Stimulated activated CD8-positive, alpha-beta memory T cell treated with anti-CD3 and anti-CD28 coated beads, Interleukin-12 subunit alpha, Interleukin-12 subunit beta, amount 100 ng/mL, for 24 hours (primary cell): ENCODE measurements around the gene MACROD2.

ENCODE experiments used
- DNase-seq: peaks from one replicate; pipeline ENCODE4 v3.0.0-alpha.2; 2020; ENCODE audit errors: extremely low read depth

The MACROD2 gene

DNA sequence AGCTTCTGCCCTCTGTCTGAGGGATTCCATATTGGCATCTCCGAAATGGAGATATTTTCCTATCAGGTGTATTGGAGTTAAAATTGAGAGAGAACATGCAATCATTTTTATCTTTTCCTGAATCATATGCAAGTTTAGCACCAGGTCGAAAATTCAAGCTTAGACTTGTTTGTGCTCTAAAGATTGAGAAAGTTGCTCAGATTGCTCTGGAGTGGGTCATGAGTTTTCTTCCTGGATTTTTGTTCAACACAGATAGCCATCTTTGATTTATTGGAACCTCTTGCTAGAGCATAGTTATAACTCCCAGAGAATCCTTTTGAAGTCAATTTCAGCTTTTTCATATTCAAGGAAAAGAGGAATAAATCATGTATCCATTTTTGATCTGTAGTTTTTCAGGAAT is 715.6 kb downstream of the MACROD2 start:
- DNase-seq: no peak

DNA sequence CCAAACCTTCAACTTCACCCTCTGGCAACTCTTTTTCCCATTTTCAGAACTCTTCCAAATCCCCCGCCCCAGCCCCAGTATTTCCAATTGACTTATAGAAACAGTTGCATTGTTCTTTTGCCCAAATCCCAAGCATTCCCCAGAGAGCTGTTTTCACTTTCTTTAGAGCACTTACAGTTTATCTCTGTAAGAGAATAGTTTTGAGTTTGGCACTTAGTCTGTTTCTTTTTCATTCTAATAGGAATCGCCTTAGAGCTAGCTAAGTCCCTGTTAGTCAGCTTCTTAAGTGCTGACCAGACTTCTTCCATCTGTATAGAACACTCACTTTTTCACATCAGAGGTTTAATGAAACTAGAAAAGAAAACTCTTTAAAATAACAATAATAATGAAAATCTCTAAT is 716.3 kb downstream of the MACROD2 start:
- DNase-seq: no peak

DNA sequence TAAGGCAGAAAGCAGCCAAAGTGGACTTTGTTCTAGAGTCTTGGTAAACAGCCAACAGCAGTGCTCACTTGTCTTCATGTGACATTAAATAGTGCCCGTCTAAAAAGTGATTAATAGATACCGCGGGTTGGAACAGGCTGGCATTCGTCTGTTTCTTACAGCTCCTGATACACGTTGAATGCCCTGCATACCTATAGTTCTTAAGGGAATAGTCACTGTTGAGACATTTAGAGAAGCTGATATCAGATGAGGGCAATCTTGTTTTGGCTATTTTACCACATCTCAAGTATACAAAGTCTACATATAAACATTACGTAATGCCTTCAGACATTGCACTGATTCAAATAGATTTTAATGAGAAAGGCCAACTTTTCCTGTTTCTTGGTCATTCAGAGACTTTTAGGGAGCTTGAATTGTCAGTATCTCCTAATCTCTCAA is 717.0 kb downstream of the MACROD2 start:
- no peak for DNase-seq

DNA sequence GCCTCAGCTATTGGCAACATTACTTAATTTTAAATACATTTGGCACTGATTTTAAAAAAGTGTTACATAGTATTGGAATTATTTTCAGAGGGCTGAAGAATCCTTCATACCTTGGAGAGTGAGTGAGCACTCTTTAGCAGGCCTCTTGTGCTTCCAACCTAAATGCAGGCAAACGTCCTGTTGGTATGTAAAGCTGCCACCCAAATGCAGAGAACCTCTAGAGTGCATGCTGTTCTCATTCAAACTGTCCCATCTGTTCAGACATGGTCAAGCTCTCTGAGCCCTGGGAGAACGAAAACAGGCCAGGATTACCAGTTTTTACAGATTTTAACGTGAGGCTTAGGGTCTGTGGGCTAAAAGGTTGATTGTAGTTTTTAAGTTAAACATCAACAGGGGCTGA is 720.1 kb downstream of the MACROD2 start:
- no peak for DNase-seq

DNA sequence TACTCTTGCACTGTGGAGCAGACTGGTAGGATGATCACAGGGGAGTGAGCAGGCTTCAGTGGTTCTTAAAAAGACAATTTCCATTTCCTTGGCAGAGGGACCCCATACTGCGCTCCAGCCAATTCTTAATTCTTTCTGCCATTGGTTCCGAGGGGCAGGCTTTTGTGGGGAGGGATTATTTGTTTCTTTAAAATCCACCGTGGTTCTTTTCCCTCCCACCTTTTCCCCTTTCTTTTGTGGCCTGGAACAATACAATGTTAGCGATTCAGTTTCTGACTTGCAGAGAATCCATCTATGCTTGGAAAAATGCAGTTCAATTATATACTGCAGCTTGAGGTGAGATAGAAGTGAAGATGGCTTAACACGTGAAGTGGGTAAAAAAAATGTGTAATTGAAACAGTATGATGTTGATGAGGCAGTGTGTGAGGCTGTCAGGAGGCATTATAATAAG is 721.1 kb downstream of the MACROD2 start:
- DNase-seq: no peak

DNA sequence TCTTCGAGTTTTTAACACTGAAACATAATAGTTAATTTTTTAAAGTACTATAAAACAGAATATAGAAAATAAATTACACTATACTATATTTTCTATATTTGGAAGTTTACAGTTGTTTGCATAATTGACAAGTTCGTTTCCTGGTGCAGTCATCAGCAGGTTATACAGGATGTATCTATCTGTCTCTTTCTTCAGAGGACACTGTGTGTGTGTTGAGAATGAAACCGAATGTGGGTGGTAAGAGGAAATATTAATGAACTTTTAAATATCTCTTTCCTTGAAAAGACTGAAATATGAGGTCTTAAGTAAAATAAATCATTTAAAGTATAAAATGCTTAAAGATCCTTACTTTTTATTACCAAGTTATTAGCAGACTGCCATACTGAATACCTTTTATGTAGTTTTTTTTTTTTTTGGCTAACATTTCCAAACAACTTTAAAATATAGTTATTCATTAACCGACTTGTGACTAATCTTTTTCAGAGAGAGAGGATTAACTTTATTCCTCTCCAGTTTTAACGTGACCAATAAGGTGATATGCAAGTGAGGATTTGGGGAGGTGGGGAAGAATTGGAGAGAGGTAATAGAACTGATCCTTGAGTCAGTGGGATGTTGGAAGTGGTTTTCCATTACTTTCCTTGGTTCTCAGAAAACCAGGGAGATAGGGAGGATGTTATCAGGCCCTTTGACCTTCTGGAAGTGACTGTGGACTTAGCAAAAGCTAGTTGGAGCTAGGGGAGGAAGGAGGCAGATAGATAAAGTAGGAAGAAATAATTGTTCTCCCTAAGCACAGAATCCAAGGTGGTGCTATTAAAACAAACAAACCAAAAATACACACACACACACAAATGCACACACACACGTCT is 722.1 kb downstream of the MACROD2 start:
- no peak for DNase-seq

DNA sequence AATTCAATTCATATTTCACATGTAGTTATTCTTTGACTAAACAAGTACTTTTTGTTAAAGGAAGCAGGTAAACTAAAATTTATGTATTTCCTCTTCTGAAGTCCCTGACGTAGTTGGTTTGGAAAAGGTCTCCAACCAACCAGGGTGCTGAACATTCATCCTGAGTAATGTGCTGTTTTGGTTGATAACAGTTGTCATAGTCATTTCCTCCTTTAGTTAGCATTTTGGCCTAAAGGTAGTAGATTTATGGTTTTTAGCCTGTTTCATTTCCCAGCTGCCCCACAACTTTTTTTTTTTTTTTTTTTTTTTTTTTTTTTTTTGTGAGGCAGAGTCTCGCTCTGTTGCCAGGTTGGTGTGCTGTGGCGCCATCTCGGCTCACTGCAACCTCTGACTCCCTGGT is 724.9 kb downstream of the MACROD2 start:
- DNase-seq: no peak

DNA sequence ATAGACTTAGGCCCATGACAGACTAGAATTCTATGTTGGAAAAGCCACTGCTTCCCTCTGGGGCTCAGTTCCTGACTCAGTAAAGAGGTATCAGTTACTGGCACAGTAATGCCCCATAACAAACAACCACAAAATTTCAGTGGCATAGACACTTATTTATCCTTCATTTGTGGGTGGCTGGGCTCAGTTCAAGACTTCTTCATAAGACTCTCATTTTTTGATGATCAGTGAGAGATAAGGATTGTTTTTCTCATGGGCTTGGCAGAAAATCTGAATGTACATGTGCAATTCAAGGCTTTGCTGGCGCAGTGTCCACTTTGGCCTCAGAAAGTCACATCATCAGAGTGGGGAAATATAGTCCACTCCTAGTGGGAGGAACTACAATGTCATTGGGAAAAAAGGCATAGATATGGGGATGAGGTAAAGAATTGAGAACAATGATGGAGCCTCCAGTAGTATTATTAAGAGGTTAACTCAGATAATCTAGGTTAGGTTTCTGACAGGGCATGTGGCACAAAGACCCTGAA is 726.7 kb downstream of the MACROD2 start:
- DNase-seq: no peak

DNA sequence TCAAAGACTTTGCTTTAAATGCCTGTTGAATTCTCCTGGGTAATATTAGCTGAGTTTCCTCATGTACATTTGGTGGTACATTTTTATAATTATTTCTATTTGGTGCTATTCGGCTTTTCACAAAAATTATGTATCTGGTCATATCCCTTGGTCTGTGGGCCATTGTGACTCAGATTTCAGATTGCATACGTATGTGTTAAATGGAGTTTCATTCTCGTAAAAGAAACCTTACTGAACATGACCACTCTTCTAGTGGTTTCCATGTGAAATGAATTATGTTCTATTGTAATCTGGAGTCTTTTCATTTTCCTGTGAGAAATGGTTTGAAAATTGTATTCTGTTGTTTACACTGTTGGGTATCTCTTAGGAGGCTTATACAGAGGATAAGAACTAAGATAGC is 728.3 kb downstream of the MACROD2 start:
- no peak for DNase-seq

DNA sequence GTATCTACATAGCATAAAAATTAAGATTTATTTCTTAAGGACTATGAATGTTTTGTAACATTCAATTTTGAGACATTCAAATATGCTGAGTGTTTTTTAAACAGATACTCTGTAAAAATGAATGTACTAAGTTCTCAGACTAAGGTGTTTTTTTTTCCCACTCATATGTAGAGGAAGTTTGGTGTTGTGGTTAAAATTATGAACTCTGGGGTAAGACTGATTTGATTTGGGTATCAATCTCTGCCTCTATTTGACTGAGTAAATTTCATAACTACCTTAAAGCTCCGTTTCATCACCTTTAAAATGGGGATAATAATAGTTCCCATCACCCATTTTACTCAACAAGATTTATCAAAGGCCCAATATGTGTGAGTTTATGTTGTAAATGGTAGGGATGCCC is 728.7 kb downstream of the MACROD2 start:
- no peak for DNase-seq

DNA sequence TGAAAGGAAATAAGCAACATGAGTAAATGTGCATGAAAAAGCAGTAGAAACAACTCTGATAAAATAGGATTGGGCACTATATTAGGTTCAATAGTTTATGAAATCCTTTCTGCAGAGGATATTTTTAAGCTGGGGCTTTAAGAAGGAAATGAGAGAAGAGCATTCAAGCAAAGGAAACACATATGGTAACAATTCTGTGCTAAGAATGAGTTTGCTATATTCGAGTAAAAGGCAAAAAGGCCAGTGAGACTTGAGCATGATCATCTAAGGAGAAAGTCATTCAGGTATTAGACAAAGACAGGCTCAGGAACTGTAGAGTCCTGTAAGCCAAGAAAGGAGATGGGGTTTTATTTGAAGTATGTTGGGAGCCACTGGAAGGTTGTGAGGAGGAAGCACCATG is 729.2 kb downstream of the MACROD2 start:
- no peak for DNase-seq

DNA sequence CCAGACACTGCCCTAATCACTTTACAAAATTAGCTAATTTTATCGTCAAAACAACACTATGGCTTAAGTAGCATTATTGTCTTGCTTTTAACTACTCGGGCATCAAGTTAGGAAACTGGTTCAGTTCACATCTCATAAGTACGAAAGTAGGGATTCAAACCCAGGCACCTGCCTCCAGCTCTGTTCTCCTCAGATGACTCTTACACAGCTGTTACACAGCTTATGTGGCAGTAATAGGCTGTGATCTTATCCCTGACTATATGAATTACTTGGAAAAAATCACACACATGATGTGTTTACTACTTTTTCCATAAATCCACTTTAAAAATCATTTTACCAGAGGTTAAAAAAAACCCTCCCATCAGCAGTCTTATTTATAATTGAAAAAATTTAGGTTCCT is 731.3 kb downstream of the MACROD2 start:
- no peak for DNase-seq

DNA sequence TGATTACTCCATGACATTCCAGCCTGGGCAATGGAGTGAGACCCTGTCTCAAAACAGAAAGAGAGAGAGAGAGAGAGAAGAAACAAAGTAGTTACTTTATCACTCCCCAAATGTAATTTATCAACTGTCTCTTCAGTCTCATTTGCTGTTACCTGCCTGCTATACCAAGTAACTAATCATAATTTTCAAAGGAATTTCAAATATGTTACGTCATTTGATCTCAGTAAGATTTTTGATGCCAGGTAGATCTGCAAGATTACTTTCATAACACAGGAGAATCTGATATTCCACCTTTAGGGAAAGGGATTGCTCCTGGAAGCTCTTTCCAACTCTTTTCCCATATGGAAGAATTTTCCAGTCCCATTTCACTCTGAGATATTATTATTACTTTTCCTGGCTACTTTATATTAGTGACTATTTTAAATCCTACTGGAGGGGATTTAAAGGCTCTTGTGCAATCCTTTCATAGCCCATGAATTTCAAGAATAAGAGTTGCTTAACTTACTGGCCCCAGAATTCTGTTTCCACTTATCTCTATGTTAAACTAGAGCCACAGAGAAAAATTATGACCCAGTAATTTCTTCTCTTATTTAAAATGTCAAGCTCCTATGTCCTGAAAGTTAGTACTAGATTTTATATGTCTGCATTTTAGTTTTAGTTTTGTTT is 732.3 kb downstream of the MACROD2 start:
- DNase-seq: no peak

DNA sequence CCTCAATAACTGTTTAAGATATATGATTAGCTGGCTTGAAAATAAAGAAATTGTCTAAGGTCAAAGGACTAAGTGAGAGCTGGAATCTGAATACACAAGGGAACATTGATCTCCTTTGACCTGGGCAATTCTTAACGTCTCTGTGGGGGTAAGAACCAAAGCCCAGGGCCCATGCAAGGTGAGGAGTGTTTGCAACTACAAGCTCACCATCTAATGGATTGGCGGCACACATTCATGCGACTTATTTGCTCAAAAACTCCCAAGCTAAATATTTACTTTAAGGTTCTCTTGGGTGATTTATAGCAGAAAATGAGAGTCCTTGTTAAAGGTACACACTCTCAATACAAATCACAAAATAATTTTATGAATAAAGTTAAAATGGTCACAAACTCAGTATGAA is 734.1 kb downstream of the MACROD2 start:
- no peak for DNase-seq

DNA sequence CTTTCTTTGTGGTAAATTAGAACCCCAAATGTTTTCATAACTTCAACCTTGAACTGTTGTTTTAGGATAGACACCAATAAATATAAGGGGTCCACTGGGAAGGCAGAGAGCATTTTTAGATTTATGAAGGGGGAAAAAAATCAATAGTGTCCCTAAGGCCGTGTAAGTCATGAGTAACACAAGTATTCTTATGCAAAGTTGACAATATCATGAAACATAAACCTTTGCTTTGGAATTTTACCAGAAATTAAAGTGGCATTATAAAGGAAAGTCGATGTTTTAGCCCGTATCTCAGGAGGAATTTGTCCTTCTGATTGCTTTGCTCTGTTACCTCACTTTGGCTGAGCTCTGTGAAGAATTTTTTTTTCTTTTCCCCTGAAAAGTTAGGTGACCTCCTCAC is 737.0 kb downstream of the MACROD2 start:
- no peak for DNase-seq

DNA sequence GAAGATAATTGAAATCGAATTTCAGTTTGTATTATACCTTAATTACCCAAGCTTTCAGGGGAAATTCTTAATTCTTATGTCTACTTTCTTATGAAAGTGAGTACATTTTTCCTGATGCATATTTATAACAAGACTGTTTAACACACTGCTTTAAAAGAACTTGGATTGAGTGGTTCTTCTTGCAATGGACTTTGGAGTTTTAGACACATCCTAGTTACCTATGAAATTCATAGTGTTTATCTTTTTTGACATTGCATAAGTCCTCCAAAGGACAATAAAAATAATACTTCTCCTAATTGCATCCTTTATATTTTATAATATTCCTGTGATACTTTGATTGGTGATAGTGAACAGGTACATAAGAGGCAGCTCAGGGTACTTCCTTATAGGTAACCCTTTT is 737.7 kb downstream of the MACROD2 start:
- DNase-seq: no peak

DNA sequence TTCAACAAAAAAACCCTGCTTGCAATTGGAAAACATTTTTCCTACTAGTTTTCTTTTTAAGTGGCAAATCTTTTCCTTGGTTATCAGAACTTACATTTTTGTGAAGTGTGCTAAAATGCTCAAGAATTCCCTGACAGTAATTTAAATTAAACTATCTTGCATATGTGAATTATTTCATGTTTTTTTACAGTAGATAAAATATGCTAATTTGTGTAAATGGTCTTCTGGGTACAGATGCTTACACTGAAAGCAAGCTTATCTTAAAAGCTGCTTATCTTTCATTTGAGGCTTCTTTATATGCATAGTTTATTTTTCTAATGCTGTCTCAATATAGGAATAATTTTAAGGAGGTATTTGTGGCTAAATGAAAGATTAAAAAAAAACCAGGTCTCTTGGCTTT is 745.1 kb downstream of the MACROD2 start:
- no peak for DNase-seq

DNA sequence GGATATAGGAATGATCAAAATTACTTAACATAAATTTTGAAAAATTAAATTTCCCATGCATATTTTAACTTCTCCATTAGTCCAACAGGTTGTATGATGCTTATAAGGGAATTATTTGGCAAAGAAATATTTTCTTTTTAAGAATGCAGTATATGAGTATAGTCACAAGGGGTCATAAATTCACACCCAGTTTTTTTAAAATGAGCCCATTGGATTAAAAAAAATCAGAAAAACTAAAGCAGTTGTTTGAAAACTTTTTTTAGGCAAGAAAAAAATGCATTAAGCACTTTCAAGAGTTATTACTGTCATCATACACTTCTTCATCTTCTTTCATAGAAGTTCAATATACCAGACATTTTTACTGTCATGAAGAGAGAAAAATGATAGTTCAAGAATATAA is 746.3 kb downstream of the MACROD2 start:
- DNase-seq: no peak

DNA sequence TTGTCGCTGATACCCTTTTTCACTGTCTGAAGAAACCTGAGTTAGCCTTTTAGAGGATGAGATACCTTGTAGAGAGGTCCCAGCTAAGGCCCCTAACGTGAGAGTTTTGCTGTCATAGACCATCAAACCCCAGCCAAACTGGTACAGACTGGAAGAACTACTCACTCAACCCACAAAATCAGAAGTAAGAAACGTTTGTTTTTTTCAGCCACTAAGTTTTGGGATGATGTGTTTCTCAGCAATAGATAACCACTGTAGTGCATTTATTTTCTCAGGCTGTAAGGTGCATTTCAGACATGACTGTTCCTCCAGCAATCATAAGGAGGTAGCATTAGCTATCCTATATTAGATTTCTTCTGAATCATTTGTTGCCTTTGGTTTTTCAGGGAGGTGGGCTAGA is 749.4 kb downstream of the MACROD2 start:
- no peak for DNase-seq

DNA sequence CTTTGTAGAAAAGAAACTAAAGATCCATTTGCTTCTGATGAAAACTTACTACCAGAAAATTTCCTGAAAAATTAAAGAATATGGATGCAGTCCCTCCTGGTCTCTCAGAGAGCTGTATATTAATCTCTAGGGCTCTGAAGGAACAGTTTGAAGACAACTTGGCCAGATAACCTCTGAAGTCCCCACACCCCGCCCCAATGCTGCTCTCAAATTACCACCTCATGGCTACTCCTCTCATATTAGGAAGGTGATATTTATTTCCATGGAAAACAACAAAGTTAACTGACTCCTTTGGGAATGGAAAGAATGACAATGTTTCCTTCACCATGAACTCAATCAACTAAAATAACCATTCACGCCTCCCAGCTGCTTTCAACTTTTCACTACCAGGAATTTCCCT is 750.5 kb downstream of the MACROD2 start:
- DNase-seq: no peak

DNA sequence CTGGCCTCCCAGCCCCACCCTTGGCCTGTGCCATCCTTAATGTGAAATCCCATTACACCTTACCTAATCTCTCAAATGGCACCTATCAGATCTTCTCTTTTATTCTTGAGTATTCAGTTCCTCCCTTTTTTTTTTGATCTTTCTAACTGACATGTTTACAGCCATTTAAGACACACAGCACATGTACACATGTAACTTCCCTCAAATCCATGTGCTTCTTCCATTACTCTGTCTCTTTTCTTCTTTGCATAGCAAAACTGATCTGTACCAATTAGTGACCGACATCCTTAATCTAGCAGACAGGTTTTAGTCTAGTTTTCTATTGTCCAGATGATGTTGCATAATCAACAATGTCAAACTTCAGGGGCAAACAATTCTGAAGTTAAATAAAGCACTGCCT is 755.9 kb downstream of the MACROD2 start:
- no peak for DNase-seq

DNA sequence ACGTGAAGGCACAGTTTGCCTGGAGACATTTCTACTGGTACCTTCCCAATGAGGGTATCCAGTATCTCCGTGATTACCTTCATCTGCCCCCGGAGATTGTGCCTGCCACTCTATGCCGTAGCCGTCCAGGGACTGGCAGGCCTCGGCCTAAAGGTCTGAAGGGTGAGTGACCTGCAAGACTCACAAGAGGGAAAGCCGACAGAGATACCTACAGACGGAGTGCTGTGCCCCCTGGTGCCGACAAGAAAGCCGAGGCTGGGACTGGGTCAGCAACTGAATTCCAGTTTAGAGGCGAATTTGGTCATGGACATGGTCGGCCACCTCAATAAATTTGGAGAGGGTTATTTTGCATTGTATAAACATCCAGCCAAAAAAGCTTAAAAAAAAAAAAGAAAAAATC is 762.4 kb downstream of the MACROD2 start:
- no peak for DNase-seq

DNA sequence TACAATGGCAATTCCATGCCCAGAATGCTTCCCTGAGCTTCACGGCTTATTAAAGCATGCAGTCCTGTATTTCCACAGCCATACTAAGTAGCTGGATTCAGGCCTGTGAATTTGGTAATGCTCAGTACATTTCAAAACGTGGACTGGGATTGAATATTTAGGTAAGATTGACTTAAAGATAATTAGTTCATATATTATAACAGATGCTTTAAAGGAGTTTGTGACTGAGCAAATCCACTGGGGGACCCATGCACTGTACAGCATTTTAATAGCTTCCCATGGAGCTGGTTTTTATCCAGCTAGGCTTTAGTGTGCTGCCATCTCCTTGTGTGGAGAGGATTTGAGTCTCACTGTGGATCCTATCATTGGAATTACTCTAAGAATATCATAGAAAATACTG is 763.0 kb downstream of the MACROD2 start:
- no peak for DNase-seq
